Endothelial cell of umbilical vein (primary cell): ENCODE data around the gene CCDC157.

Experiments used
- CTCF ChIP-seq, 2 donors: IDR thresholded peaks; 1 replicate in 1 of 2; 2 replicates in 1 of 2; pipeline ENCODE4 v1.5.1; 2011; ENCODE audit warnings: low read length in 2 of 2, mild to moderate bottlenecking in 2 of 2, moderate library complexity in 2 of 2, control low read depth in 1 of 2, inconsistent platforms in 1 of 2, low read depth in 1 of 2; ENCODE audit not compliant: insufficient read depth in 1 of 2; ENCODE audit errors: extremely low read depth in 1 of 2
- EZH2 ChIP-seq: IDR thresholded peaks from 2 replicates; pipeline ENCODE4 v1.6.1; 2012; ENCODE audit warnings: borderline replicate concordance, low read depth, mild to moderate bottlenecking, moderate library complexity, low read length, inconsistent platforms; ENCODE audit not compliant: severe bottlenecking
- FOS ChIP-seq: IDR thresholded peaks from 2 replicates; pipeline ENCODE4 v1.6.1; 2011; ENCODE audit warnings: mild to moderate bottlenecking, low read length, moderate library complexity, borderline replicate concordance; ENCODE audit not compliant: insufficient read depth
- POLR2A ChIP-seq: IDR thresholded peaks from 2 replicates; pipeline ENCODE4 v1.6.1; 2012; ENCODE audit warnings: low read depth, mild to moderate bottlenecking, control low read depth, low read length
- POLR2AphosphoS5 ChIP-seq: IDR thresholded peaks from 2 replicates; pipeline ENCODE4 v1.6.1; 2012; ENCODE audit warnings: low read depth, mild to moderate bottlenecking, control low read depth, low read length, moderate library complexity; ENCODE audit not compliant: insufficient read depth
- TF ChIP-seq, protein P1 (sequence below): IDR thresholded peaks from 2 replicates; pipeline ENCODE4 v1.6.1; 2011; ENCODE audit not compliant: insufficient read depth, insufficient read length

DNA sequence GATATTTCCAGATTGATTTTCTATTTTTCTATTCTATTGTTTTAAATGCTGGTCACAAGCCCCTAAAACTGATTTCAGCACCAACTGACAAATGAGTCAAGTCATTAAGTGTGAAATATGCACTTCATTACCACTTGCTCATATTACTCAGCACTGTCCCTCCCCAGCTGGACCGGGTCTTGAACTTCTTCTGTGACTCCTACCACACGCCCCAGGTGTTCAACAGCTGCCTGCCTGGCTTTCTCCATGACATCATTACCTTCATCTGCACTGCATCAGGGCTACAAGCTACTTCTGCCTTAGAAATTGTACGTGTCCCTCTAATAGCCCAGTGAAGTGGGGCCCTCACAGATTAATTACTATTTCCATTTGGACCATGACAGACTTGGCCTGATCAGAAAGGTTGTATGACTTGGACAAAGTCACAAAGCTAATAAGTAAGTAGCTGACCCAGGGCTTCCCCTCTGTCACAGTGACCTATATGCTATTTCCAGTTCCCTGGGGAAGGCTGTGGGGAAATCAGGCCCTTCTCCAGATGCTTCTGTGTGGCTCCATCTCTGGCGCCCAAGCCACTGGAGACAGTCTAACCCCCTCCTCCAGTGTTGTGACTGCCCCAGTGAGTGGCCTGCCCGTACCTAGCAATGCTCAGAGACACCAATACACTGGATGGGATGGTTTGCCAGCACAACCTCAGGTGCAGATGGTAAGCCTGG is 48.1 kb upstream of the CCDC157 start:
- TF ChIP-seq CTCF (IDR thresholded peaks at IDR 0.05; ENCODE audit: extremely low read depth in 1 of 2, insufficient read depth in 1 of 2, low read depth in 1 of 2, low read length in 2 of 2): no peak
- TF ChIP-seq POLR2A: no peak
- no peak for TF ChIP-seq FOS
- TF ChIP-seq POLR2AphosphoS5: no peak
- TF ChIP-seq, protein P1, sequence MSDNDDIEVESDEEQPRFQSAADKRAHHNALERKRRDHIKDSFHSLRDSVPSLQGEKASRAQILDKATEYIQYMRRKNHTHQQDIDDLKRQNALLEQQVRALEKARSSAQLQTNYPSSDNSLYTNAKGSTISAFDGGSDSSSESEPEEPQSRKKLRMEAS: no peak
- TF ChIP-seq EZH2: no peak
